ENCODE data around the gene CD9. TPM values are rescaled to one million over a fixed set of nuclear protein-coding genes. Genes with fewer than 3 reads are reported as not detected.
"Not testable (repeated sequence)": the region's sequence is repeated elsewhere in the genome, so short reads cannot be mapped to it uniquely, and the experiment has no call there.

CD9 gene, protein sequence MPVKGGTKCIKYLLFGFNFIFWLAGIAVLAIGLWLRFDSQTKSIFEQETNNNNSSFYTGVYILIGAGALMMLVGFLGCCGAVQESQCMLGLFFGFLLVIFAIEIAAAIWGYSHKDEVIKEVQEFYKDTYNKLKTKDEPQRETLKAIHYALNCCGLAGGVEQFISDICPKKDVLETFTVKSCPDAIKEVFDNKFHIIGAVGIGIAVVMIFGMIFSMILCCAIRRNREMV
- 100 to 1,000 TPM in 2 of 6 donors, 10 to 100 TPM in 4; 32.7 to 186 (median 69.9) TPM for polyA plus RNA-seq (ENCODE audit: low read depth in 6 of 6)

DNA sequence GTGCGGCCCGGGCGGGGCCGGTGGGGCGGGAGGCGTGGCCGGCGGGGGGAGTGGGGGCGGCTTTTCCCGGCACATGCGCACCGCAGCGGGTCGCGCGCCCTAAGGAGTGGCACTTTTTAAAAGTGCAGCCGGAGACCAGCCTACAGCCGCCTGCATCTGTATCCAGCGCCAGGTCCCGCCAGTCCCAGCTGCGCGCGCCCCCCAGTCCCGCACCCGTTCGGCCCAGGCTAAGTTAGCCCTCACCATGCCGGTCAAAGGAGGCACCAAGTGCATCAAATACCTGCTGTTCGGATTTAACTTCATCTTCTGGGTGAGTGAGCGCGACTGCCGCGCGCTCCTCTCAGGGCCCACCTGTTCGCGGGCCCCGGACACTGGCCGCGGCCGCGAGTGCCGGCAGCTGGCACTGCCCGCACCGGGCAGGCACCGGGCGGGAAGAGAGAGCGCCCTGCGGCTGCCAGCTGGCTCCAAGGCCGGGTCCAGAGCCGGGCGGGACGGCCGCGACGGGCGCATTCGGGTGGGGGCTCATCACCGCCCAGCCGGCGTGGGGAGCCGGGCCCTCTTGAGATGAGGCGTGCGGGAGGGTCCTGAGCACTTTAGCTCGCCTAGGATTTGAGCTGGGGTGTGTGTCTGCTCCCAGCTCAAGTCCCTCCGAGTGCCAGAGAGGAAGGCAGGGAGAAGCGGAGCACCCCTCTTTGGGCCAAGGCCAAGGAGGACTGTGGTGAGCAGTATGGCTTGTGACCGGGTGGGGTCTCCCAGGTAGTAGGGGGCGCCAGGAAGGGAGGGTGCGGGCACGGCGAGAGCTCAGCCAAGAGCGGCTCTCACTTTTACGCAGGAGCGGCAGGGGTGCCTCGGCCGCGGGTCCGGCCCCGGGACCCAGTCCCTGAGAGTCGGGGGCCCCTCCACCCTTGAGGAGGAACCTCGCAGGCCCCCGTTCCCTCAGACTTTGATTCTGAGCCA is at the start of gene CD9:
CD9 (plus strand) TSS at position 145 of the 957 bp plus-strand sequence; CDS start at position 245, 100 bp downstream.
- peak within 1 kb of the TSS; percentile 76 to 93 (median 86) for H3K4me3 Mint-ChIP-seq
- peak within 1 kb of the TSS in 5 of 6 donors; percentile 1 to 90 (median 75) for H3K27ac Mint-ChIP-seq
- ATAC-seq (ENCODE audit: low read depth in 2 of 2) (peak; percentile 59), DNase-seq (peak; percentile 30)
- H3K27me3 Mint-ChIP-seq: peaks cover 18 to 36% (median 24%) of the 10 kb centered on the region in 3 donors
- no peaks in the 10 kb centered on the region for H3K36me3 Mint-ChIP-seq
- no peaks in the 10 kb centered on the region for H3K9me3 Mint-ChIP-seq
- peaks cover 35 to 72% (median 37%) of the 10 kb centered on the region in 3 donors for H3K4me1 Mint-ChIP-seq

DNA sequence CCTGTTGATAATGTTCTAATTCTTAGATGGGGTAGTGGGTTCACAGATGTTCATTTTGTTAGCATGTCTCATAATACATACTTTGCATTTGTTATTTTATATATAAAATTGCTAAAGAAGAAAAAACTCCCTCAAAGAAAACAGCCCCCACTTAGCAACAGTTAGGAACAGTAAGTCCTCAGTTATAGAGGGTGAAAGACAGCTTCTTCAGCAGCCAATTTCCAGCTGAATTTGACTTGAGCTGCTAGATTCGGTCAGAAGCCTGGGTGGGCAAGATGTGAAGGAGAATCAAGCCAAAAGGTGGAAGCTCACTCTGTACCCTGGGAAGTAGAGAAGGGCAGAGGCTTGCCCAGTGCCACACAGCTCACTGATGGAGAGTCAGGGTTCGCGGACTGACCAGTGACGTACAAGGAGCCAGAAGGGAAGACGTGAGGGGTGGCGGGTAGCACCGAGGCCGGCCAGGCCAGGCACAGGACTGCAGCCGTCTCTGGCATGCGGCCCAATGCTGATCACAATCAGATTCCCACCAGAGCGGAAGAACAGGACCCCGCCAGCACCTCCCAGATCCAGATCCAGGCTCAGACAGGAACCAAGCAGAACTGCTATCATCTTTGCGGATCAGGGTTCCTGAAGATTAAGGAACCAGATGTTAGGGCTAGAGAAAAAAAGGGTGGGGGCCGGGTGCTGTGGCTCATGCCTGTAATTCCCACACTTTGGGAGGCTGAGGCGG is 45.3 kb upstream of the CD9 start:
- ATAC-seq (ENCODE audit: low read depth in 2 of 2) (no peak), DNase-seq (no peak)
- Mint-ChIP-seq H3K4me1 (peaks cover 0 to 4% (median 2%) of the 10 kb centered on the region in 3 donors), H3K36me3 (no peaks in the 10 kb centered on the region), H3K27ac (peak overlapping the region in 1 of 6 donors; percentile 74), H3K27me3 (peaks cover 5 to 25% (median 17%) of the 10 kb centered on the region in 3 donors), H3K4me3 (no peak overlapping the region), H3K9me3 (no peaks in the 10 kb centered on the region)

DNA sequence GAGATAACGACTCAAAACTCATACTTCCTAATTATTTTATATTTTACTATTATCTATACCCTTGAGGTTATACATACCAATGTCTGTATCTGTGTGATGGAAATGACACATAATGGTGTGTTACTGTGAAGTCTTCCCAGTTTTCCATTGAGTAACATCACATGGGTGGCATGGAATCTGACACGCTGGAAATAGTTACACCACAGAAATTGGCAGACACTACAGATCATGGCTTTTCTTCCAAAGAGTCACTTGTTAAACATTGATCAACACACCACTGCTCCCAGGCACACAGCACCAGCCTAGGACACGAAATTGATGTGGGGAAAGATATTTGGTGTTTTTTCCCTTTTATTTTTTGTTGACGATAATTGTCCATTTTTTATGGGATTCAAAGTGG is 42.7 kb upstream of the CD9 start:
- Mint-ChIP-seq H3K27me3 (peaks cover 11 to 43% (median 33%) of the 10 kb centered on the region in 3 donors), H3K27ac (no peak overlapping the region), H3K4me3 (no peak overlapping the region)

DNA sequence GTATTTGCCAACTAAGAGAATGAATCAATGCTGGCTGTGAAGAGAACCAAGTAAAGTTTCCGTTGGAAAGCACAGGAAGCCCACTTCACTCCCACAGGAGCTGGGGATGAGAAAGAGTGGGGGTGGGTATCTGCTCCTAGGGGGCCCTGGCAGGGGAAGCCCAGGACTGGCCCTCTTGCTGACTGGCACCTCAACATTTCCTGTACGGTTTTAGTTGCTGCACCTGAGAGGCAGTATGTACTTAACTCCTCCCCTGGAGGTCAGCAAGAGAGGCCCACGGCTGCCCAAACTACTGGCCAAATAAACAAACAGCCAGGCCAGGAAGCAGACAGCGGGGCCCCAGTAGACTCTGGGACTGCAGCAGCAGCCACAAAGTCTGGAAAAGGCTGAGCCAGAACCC is 41.9 kb upstream of the CD9 start:
- peak overlapping the region in 1 of 6 donors; percentile 38 for H3K27ac Mint-ChIP-seq
- no peak for DNase-seq
- H3K27me3 Mint-ChIP-seq: peaks cover 11 to 43% (median 33%) of the 10 kb centered on the region in 3 donors
- no peak for ATAC-seq (ENCODE audit: low read depth in 2 of 2)
- H3K36me3 Mint-ChIP-seq: no peaks in the 10 kb centered on the region
- peaks cover 0 to 4% (median 2%) of the 10 kb centered on the region in 3 donors for H3K4me1 Mint-ChIP-seq
- no peak overlapping the region for H3K4me3 Mint-ChIP-seq
- no peaks in the 10 kb centered on the region for H3K9me3 Mint-ChIP-seq

More for the DNA sequence above, 42.7 kb upstream of the CD9 start:
- Mint-ChIP-seq H3K36me3 (no peaks in the 10 kb centered on the region), H3K4me1 (peaks cover 0 to 4% (median 2%) of the 10 kb centered on the region in 3 donors), H3K9me3 (no peaks in the 10 kb centered on the region)
- ATAC-seq (ENCODE audit: low read depth in 2 of 2) (no peak), DNase-seq (no peak)

DNA sequence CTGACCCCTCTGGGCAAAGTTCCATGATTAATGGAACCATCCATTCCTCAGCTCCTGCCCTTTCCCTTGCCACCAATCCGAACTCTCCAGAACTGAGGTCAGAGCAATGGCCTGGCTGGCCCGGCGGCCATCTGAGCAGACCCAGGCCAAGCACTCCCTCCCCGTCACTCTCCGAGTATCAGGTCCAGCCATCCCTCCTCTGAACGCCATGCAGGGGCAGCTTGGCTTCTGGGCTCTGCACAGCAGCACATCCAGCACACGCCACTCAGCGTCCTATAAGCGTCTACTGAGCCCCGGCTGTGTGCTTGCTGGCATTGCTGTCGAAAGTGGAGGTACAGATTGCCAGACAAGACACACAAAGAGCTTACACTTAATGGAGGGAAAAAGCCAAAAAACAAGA is 41.5 kb upstream of the CD9 start:
- ATAC-seq (ENCODE audit: low read depth in 2 of 2) (no peak), DNase-seq (no peak)
- Mint-ChIP-seq H3K4me1 (peaks cover 0 to 4% (median 2%) of the 10 kb centered on the region in 3 donors), H3K9me3 (no peaks in the 10 kb centered on the region), H3K27ac (peak overlapping the region in 1 of 6 donors; percentile 57), H3K4me3 (no peak overlapping the region), H3K36me3 (no peaks in the 10 kb centered on the region), H3K27me3 (peaks cover 11 to 43% (median 33%) of the 10 kb centered on the region in 3 donors)

DNA sequence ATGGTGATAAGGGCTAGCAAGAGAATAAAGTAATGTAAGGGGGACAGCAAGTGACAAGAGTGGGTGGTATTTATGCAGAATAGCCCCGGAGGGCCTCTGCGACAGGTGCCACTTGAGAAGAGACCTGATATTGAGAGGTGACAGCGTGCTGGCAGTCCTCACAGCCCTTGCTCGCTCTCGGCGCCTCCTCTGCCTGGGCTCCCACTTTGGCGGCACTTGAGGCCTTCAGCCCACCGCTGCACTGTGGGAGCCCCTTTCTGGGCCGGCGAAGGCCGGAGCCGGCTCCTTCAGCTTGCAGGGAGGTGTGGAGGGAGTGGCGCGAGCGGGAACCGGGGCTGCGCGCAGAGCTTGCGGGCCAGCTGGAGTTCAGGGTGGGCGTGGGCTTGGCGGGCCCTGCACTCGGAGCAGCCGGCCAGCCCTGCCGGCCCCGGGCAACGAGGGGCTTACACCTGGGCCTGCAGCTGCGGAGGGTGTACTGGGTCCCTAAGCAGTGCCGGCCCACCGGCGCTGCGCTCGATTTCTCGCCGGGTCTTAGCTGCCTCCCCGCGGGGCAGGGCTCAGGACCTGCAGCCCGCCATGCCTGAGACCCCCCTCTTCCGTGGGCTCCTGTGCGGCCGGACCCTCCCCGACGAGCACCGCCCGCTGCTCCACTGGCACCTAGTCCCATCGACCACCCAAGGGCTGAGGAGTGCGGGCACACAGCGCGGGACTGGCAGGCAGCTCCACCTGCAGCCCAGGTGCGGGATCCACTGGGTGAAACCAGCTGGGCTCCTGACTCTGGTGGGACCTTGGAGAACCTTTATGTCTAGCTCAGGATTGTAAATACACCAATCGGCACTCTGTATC is 40.8 kb upstream of the CD9 start:
- H3K36me3 Mint-ChIP-seq; H3K4me1 Mint-ChIP-seq; H3K9me3 Mint-ChIP-seq; ATAC-seq (ENCODE audit: low read depth in 2 of 2); DNase-seq; H3K4me3 Mint-ChIP-seq: not testable (repeated sequence)
- Mint-ChIP-seq H3K27me3 (peaks cover 11 to 43% (median 33%) of the 10 kb centered on the region in 3 donors), H3K27ac (peak overlapping the region in 1 of 6 donors; percentile 57)

DNA sequence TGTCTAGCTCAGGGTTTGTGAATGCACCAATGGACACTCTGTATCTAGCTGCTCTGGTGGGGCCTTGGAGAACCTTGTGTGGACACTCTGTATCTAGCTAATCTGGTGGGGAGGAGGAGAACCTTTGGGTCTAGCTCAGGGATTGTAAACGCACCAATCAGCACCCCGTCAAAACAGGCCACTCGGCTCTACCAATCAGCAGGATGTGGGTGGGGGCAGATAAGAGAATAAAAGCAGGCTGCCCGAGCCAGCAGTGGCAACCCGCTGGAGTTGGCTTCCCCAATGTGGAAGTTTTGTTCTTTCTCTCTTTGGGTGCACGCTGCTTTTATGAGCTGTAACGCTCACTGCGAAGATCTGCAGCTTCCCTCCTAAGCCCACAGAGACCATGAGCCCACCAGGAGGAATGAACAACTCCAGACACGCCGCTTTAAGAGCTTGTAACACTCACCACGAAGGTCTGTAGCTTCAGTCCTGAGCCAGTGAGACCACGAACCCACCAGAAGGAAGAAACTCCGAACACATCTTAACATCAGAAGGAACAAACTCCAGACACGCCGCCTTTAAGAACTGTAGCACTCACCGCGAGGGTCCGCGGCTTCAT is 40.1 kb upstream of the CD9 start:
- H3K9me3 Mint-ChIP-seq; H3K36me3 Mint-ChIP-seq; H3K4me3 Mint-ChIP-seq; DNase-seq; H3K4me1 Mint-ChIP-seq; ATAC-seq (ENCODE audit: low read depth in 2 of 2): not testable (repeated sequence)
- peak overlapping the region in 1 of 6 donors; percentile 26 for H3K27ac Mint-ChIP-seq
- H3K27me3 Mint-ChIP-seq: peaks cover 11 to 35% (median 27%) of the 10 kb centered on the region in 3 donors

DNA sequence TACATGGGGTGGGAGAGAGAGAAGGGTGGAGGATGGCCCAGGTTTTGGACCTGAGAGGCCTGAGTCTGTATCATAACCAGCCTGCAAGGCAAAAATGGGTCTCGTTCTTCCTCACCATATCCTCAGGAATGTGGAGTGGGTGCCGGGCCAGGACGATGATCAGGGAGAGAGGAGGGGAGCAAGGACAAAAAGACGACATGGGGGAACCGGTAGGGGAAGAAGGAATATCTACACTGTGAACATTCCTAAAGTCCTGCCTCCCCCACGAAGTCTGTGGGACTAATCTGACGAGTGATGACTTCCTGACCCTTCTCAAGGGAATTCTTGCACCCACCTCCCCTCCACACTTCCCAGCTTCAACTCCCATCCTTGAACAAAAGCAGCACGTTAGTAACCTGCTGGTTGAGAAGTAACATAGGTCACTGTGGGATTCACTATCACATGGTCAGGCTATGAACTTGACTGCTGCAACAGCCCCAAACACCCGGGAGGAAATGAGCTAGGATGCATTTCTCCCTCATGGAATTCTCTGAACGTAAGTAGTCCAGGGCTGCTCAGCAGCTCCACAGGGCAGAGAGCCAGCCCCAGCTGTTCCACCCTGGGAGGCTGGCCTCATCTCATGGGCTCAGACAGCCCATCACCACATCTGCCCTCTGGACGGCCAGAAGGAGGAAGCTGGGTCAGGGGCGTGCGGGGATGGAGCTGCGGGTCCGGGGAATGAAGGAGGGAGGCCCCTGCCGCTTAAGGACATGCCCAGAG is 38.9 kb upstream of the CD9 start:
- ATAC-seq (ENCODE audit: low read depth in 2 of 2) (no peak), DNase-seq (no peak)
- H3K27ac Mint-ChIP-seq: peak overlapping the region in 1 of 6 donors; percentile 81
- peaks cover 11 to 35% (median 26%) of the 10 kb centered on the region in 3 donors for H3K27me3 Mint-ChIP-seq
- no peak overlapping the region for H3K4me3 Mint-ChIP-seq
- peaks cover 0 to 4% (median 2%) of the 10 kb centered on the region in 3 donors for H3K4me1 Mint-ChIP-seq
- no peaks in the 10 kb centered on the region for H3K9me3 Mint-ChIP-seq
- no peaks in the 10 kb centered on the region for H3K36me3 Mint-ChIP-seq

DNA sequence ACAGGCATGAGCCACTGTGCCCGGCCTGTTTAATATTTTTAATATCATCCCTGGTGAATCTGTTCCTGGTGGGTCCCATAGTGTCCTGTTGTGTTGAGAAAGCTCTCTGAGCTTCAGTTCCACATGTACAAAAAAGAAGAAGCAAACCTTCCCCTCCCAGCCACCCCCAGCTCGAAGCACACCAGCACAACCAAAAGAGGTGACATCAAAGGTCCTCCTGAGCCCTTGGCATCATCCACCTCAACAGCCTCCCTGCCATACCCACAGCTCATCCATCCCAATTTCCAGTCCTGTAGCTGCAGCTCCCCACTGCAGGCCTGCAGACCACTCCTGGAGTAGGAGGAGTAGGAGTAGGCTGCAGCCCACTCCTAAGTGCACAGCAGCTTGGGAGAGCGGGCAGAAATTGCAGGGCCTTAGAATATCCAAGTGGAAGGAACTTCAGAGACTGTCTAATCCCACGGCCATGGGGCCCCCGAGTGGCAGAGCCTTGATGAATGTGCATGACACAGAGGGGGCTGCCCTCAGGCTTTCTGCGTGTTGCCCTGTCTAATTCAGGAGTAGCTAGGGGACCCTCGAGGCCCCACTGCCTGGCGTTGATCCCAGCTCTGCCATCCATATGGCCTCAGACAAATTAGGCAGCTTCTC is 36.7 kb upstream of the CD9 start:
- Mint-ChIP-seq H3K4me3 (peak overlapping the region in 1 of 8 donors; percentile 5), H3K4me1 (peaks cover 14 to 26% (median 21%) of the 10 kb centered on the region in 3 donors), H3K9me3 (no peaks in the 10 kb centered on the region), H3K27ac (no peak overlapping the region), H3K36me3 (no peaks in the 10 kb centered on the region), H3K27me3 (peaks cover 6 to 26% (median 25%) of the 10 kb centered on the region in 3 donors)
- no peak for ATAC-seq (ENCODE audit: low read depth in 2 of 2)
- DNase-seq: no peak

DNA sequence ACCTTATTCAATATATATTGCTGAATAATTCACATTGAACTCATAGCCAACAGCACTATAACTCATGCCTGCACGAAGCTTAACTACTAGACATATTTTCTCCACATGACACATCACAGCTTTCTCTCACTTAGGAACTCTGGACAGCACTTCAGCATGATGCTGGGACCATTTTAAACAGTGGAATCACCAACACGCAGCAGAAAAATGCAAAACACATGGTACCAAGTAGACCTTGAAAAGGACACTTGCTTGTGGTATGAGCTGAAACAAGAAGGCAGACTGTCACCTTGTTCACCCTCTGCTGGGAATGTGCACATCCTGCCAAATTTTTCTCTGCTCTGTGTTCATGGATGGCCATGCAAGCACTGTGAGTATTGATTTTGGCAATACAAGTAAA is 34.8 kb upstream of the CD9 start:
- no peak for DNase-seq
- peaks cover 16 to 25% (median 23%) of the 10 kb centered on the region in 3 donors for H3K4me1 Mint-ChIP-seq
- no peaks in the 10 kb centered on the region for H3K9me3 Mint-ChIP-seq
- no peak overlapping the region for H3K4me3 Mint-ChIP-seq
- H3K27me3 Mint-ChIP-seq: peaks cover 4 to 17% (median 12%) of the 10 kb centered on the region in 3 donors
- no peak for ATAC-seq (ENCODE audit: low read depth in 2 of 2)
- H3K36me3 Mint-ChIP-seq: no peaks in the 10 kb centered on the region
- H3K27ac Mint-ChIP-seq: no peak overlapping the region

DNA sequence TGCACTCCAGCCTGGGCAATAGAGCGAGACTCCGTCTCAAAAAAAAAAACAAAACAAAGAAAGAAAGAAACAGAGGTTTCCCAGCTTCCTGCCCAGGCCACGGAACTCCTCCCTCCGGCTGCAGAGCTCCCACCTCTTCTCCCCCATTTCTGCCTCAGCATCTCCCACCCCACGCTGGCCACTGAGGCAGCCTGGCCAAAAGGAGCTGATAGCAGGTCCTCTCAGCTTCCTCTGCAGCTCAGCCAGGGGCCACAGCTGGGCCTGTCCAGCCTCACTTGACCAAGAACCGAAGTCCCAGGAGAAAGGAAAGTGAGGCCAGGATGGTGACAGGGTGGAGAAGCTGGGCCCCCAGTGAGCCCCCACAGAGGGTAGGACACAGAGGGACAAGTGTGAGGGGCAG is 33.4 kb upstream of the CD9 start:
- no peak overlapping the region for H3K4me3 Mint-ChIP-seq
- H3K36me3 Mint-ChIP-seq: no peaks in the 10 kb centered on the region
- H3K9me3 Mint-ChIP-seq: no peaks in the 10 kb centered on the region
- no peak for DNase-seq
- H3K27me3 Mint-ChIP-seq: peaks cover 0 to 10% (median 0%) of the 10 kb centered on the region in 3 donors
- peaks cover 16 to 25% (median 23%) of the 10 kb centered on the region in 3 donors for H3K4me1 Mint-ChIP-seq
- no peak for ATAC-seq (ENCODE audit: low read depth in 2 of 2)
- H3K27ac Mint-ChIP-seq: peak overlapping the region in 5 of 6 donors; percentile 18 to 97 (median 90)

Measured in naive B cell (primary cell).